ENCODE data around the gene GTF2H1.

GTF2H1 gene

GRCh38 chr11:18321969-18322711, at the start of gene GTF2H1, which contains the start of gene HPS5:
Gene GTF2H1 (plus strand): TSS chr11:18322567. CDS start chr11:18333075, 10,508 bp downstream.
Gene HPS5 (minus strand): TSS chr11:18322140. CDS start chr11:18317858, 4,282 bp downstream.
- DNase-seq, result peak; percentile 96 to 97

GRCh38 chr11:18277565-18278271, 44.6 kb upstream of the GTF2H1 start:
- peak; percentile 74 to 82 for DNase-seq

- DNase-seq, result peak; percentile 16 to 23
These were observed 41.8 kb upstream of the GTF2H1 start for GRCh38 chr11:18280438-18281045.

GRCh38 chr11:18282626-18283025, 39.7 kb upstream of the GTF2H1 start:
- no peak for DNase-seq

- no peak for DNase-seq
These were observed 36.5 kb upstream of the GTF2H1 start for GRCh38 chr11:18285841-18286240.

GRCh38 chr11:18288911-18289310, 33.5 kb upstream of the GTF2H1 start:
- no peak for DNase-seq

GRCh38 chr11:18294862-18295261, 27.5 kb upstream of the GTF2H1 start:
- no peak for DNase-seq

GRCh38 chr11:18295316-18295715, 27.1 kb upstream of the GTF2H1 start:
- no peak for DNase-seq

GRCh38 chr11:18299721-18300120, 22.6 kb upstream of the GTF2H1 start:
- peak; percentile 61 to 64 for DNase-seq

GRCh38 chr11:18304745-18305144, 17.6 kb upstream of the GTF2H1 start:
- DNase-seq, result no peak

GRCh38 chr11:18307461-18308139, 14.8 kb upstream of the GTF2H1 start:
- DNase-seq, result no peak

- no peak for DNase-seq
These were observed 14.1 kb upstream of the GTF2H1 start for GRCh38 chr11:18308242-18308641.

- DNase-seq, result no peak
These were observed 12.7 kb upstream of the GTF2H1 start for GRCh38 chr11:18309691-18310090.

GRCh38 chr11:18310800-18311340, 11.5 kb upstream of the GTF2H1 start:
- peak in 1 of 2 donors; percentile 70 for DNase-seq

GRCh38 chr11:18312012-18312411, 10.4 kb upstream of the GTF2H1 start:
- DNase-seq, result no peak

- DNase-seq, result peak; percentile 40 to 52
These were observed 9.5 kb upstream of the GTF2H1 start for GRCh38 chr11:18312663-18313420.

GRCh38 chr11:18313965-18314763, 8.2 kb upstream of the GTF2H1 start:
- DNase-seq, result peak in 1 of 2 donors; percentile 47

- DNase-seq, result peak; percentile 76 to 88
These were observed 7.4 kb upstream of the GTF2H1 start for GRCh38 chr11:18314784-18315523.

- DNase-seq, result no peak
These were observed 6.5 kb upstream of the GTF2H1 start for GRCh38 chr11:18315893-18316292.

GRCh38 chr11:18317551-18317950, 4.8 kb upstream of the GTF2H1 start:
- DNase-seq, result no peak

Data from inflammatory macrophage treated with lipopolysaccharide for 1 hour (primary cell).